Astrocyte of the hippocampus (primary cell): ENCODE results near the gene C3.
"Not testable (repeated sequence)": the region's sequence is repeated elsewhere in the genome, so short reads cannot be mapped to it uniquely, and the experiment has no call there.

ENCODE experiments used
- DNase-seq: peaks from one replicate; pipeline ENCODE4 v3.0.0; 2011; ENCODE audit warnings: low read depth, low spot score

C3 gene

GRCh38 chr19:6693056-6693471 is 27.4 kb downstream of the C3 start:
- no peak for DNase-seq

- DNase-seq = no peak
Measured at GRCh38 chr19:6692027-6692426, 28.4 kb downstream of the C3 start.

- no peak for DNase-seq
Measured at GRCh38 chr19:6691342-6691741, 29.1 kb downstream of the C3 start.

- DNase-seq = no peak
Measured at GRCh38 chr19:6690160-6690885, 30.1 kb downstream of the C3 start.

GRCh38 chr19:6687114-6687513 is 33.3 kb downstream of the C3 start:
- no peak for DNase-seq

GRCh38 chr19:6686628-6686975 is 33.8 kb downstream of the C3 start:
- no peak for DNase-seq

GRCh38 chr19:6685962-6686627 is 34.4 kb downstream of the C3 start:
- DNase-seq = no peak

- DNase-seq = no peak
Measured at GRCh38 chr19:6685482-6685881, 35.0 kb downstream of the C3 start.

GRCh38 chr19:6683971-6684370 is 36.5 kb downstream of the C3 start:
- no peak for DNase-seq

GRCh38 chr19:6682607-6683128 is 37.8 kb downstream of the C3 start:
- no peak for DNase-seq

GRCh38 chr19:6680141-6680540 is 40.3 kb downstream of the C3 start:
- DNase-seq = no peak

GRCh38 chr19:6679139-6679538 is 41.3 kb downstream of the C3 start:
- DNase-seq = no peak

GRCh38 chr19:6678690-6679109 is 41.8 kb downstream of the C3 start:
- no peak for DNase-seq

GRCh38 chr19:6677883-6678689 is 42.4 kb downstream of the C3 start:
- no peak for DNase-seq

- DNase-seq = no peak
Measured at GRCh38 chr19:6677495-6677882, 43.0 kb downstream of the C3 start.

GRCh38 chr19:6676288-6676687 is 44.2 kb downstream of the C3 start:
- no peak for DNase-seq

GRCh38 chr19:6674868-6675305 is 45.6 kb downstream of the C3 start:
- DNase-seq = peak; percentile 86

GRCh38 chr19:6674408-6674807 is 46.0 kb downstream of the C3 start:
- DNase-seq = not testable (repeated sequence)

- no peak for DNase-seq
Measured at GRCh38 chr19:6672693-6673290, 47.7 kb downstream of the C3 start.

GRCh38 chr19:6671960-6672359 is 48.5 kb downstream of the C3 start:
- no peak for DNase-seq

GRCh38 chr19:6668691-6669090 is 51.8 kb downstream of the C3 start:
- DNase-seq = no peak

- DNase-seq = no peak
Measured at GRCh38 chr19:6667114-6667627, 53.3 kb downstream of the C3 start.
